AG04449 (cell line): ENCODE results near the gene FBXO44.
"Not testable (repeated sequence)": the region's sequence is repeated elsewhere in the genome, so short reads cannot be mapped to it uniquely, and the experiment has no call there.

Experiments used
- CTCF ChIA-PET: fragments of 350-600 bp; formaldehyde crosslinking; extraction: SDS; loops from one replicate; lab custom pipeline; 2021; ENCODE audit warnings: antibody characterized with exemption; lab: Yijun Ruan, JAX
- POLR2A ChIA-PET: fragments of 400-600, 350-600 bp; formaldehyde crosslinking; extraction: SDS; loops from one replicate; lab custom pipeline; 2020; ENCODE audit warnings: antibody characterized with exemption, inconsistent platforms; lab: Yijun Ruan, JAX
- DNase-seq: peaks from one replicate; pipeline ENCODE4 v3.0.0-alpha.2; 2010; ENCODE audit warnings: low read depth, low spot score
- H3K4me3 ChIP-seq: 2 replicates; pipeline ENCODE4 v1.5.1; 2011; ENCODE audit warnings: low read depth, mild to moderate bottlenecking, control low read depth, low read length
- TF ChIP-seq, protein P1 (sequence below): IDR thresholded peaks from one replicate; pipeline ENCODE4 v1.5.1; 2011; ENCODE audit warnings: mild to moderate bottlenecking, moderate library complexity, low read length, control low read depth, inconsistent platforms; ENCODE audit not compliant: insufficient read depth; ENCODE audit errors: missing control alignments

Gene FBXO44

DNA sequence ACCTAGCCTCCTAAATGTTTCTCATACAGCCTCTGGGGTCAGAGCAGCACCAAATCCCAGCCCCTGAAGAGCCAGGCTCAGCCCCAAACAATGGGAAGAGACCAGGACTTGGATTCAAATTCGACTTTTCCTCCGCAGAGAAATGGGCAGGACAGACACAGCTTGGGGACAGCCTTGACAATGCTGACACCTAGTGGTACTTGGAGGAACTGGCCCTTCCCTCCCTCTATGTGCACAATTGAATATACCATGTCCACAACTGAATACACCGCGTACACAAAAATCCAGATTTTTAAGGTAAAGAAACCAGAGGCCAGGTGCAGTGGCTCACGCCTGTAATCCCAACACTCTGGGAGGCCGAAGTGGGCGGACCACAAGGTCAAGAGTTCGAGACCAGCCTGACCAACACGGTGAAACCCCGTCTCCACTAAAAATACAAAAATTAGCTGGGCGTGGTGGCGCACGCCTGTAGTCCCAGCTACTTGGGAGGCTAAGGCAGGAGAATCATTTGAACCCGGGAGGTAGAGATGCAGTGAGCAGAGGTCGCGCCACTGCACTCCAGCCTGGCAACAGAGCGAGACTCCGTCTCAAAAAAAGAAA is 12.2 kb upstream of the FBXO44 start:
- TF ChIP-seq, protein P1, sequence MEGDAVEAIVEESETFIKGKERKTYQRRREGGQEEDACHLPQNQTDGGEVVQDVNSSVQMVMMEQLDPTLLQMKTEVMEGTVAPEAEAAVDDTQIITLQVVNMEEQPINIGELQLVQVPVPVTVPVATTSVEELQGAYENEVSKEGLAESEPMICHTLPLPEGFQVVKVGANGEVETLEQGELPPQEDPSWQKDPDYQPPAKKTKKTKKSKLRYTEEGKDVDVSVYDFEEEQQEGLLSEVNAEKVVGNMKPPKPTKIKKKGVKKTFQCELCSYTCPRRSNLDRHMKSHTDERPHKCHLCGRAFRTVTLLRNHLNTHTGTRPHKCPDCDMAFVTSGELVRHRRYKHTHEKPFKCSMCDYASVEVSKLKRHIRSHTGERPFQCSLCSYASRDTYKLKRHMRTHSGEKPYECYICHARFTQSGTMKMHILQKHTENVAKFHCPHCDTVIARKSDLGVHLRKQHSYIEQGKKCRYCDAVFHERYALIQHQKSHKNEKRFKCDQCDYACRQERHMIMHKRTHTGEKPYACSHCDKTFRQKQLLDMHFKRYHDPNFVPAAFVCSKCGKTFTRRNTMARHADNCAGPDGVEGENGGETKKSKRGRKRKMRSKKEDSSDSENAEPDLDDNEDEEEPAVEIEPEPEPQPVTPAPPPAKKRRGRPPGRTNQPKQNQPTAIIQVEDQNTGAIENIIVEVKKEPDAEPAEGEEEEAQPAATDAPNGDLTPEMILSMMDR: peak; percentile 96
- H3K4me3 ChIP-seq, POLR2A ChIA-PET, DNase-seq: not testable (repeated sequence)
- CTCF ChIA-PET: interaction anchor here (0.7 to 22.2 kb wide), 39 partner anchors 9 to 611 kb away, joined by 3 to 456 read pairs (median 3); partner anchors contain the start of genes DISP3, EXOSC10, FBXO2 and FBXO6

- no peak overlapping the region for H3K4me3 ChIP-seq
- POLR2A ChIA-PET: interaction anchor here (0.7 kb wide), 1 partner anchor 402 kb away, joined by 3 read pairs; no protein-coding TSS in a partner anchor
- TF ChIP-seq, protein P1: no peak
- CTCF ChIA-PET: interaction anchor here (0.6 to 22.2 kb wide), 23 partner anchors 8 to 607 kb away, joined by 3 to 456 read pairs (median 7); partner anchors contain the start of genes DISP3, EXOSC10, FBXO2 and UBIAD1
- no peak for DNase-seq
Observed at GRCh38 chr1:11643782-11644181, 10.9 kb upstream of the FBXO44 start.

DNA sequence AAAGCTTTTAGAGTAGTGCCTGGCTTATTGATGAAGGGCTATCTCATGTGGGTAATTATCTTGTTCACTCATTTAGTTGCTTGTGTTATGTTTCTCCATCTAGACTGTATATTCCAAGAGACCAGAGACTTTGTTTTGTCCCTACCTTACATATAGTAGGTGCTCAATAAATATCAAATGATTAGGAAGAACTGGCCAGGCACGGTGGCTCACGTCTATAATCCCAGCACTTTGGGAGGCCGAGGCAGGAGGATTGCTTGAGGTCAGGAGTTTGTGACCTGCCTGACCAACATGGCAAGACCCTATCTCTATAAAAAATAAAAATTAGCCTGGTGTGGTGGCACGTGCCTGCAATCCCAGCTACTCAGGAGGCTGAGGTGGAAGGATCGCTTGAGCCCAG is 9.4 kb upstream of the FBXO44 start:
- TF ChIP-seq, protein P1: no peak
- ChIA-PET POLR2A (no interaction called here), CTCF (interaction anchor here (0.6 to 22.2 kb wide), 28 partner anchors 9 to 1158 kb away, joined by 3 to 456 read pairs (median 4); partner anchors contain the start of genes EXOSC10, FBXO2, FBXO6 and MTOR)
- no peak overlapping the region for H3K4me3 ChIP-seq
- DNase-seq: no peak

DNA sequence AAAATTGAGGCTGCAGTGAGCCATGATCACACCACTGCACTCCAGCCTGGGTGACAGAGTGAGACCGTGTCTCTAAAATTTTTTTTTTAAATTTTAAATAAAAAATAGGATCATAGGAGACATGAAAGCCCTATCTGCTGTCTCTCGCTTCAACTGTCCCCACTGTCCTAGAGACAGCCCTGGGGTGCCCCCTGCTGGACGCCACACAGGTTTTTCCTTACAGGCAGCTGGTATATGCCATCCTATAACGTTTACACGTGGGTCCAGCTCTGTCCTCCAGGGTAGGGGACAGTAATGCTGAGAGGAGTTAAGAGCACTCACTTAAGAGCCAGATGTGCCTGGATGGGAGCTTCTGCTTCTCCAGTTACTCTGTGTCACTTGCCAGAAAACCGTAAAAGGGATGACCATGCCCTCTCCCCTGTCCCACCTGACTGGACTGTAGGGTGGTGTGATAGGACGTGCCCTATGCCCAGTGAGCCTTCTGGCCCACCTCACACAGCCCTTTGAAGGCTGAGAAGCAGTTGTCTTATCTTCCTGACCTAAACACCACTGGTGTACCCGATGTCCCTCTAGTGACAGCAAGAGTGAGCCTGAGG is 8.9 kb upstream of the FBXO44 start:
- H3K4me3 ChIP-seq: no peak overlapping the region
- TF ChIP-seq, protein P1: peak; percentile 80
- ChIA-PET CTCF (interaction anchor here (0.6 to 22.2 kb wide), 35 partner anchors 8 to 1159 kb away, joined by 3 to 456 read pairs (median 4); partner anchors contain the start of genes EXOSC10, FBXO2, FBXO6 and MTOR), POLR2A (no interaction called here)
- no peak for DNase-seq

GRCh38 chr1:11646317-11646716 is 8.4 kb upstream of the FBXO44 start:
- ChIA-PET POLR2A (no interaction called here), CTCF (interaction anchor here (0.6 to 22.2 kb wide), 30 partner anchors 7 to 615 kb away, joined by 3 to 456 read pairs (median 4); partner anchors contain the start of genes EXOSC10, FBXO2, FBXO6 and MTOR)
- H3K4me3 ChIP-seq: no peak overlapping the region
- DNase-seq: no peak
- TF ChIP-seq, protein P1: no peak

DNA sequence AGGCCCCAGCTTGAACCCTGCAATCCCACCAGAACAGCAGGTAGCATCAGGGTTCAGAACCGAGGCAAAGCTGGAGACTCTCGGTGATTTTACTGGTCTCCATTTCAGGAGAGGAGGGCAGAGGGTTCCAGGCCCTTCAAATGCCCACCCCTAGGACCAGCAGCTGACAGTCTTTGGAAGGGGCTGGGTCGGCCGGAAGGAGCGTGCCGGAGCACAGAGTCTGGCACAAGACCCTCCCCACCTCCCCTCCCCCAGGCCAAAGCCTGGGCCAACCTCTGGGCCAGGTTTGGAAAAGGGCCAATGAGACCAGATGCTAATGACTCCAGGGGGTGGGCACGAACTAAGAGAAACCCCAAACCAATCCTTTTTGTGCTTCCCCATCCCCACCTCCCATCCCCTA is 7.3 kb upstream of the FBXO44 start:
- POLR2A ChIA-PET: no interaction called here
- H3K4me3 ChIP-seq: no peak overlapping the region
- CTCF ChIA-PET: interaction anchor here (4.8 to 22.2 kb wide), 4 partner anchors 13 to 611 kb away, joined by 24 to 456 read pairs (median 200); no protein-coding TSS in a partner anchor
- DNase-seq: no peak
- TF ChIP-seq, protein P1: no peak
